ENCODE measurements around the gene TTYH3.
A peak's percentile ranks its signal among the peaks of the same experiment; 100 is the strongest.

The TTYH3 gene

GRCh38 chr7:2708547-2709310, 76.9 kb downstream of the TTYH3 start:
- H3K4me3 ChIP-seq (replicated peaks; ENCODE audit: low read depth, low read length), result no peak overlapping the region
- no peak for TF ChIP-seq CTCF (IDR thresholded peaks at IDR 0.05; ENCODE audit: low read depth, low read length, missing control alignments)
- no peak for DNase-seq (ENCODE audit: extremely low read depth, low read depth)

- peak; percentile 87 for TF ChIP-seq CTCF (IDR thresholded peaks at IDR 0.05; ENCODE audit: low read depth, low read length, missing control alignments)
- no peak for DNase-seq (ENCODE audit: extremely low read depth, low read depth)
These were observed 77.9 kb downstream of the TTYH3 start for GRCh38 chr7:2709553-2710285.

GRCh38 chr7:2710286-2710655, 78.5 kb downstream of the TTYH3 start:
- no peak for TF ChIP-seq CTCF (IDR thresholded peaks at IDR 0.05; ENCODE audit: low read depth, low read length, missing control alignments)
- H3K4me3 ChIP-seq (replicated peaks; ENCODE audit: low read depth, low read length), result no peak overlapping the region
- DNase-seq (ENCODE audit: extremely low read depth, low read depth), result no peak

More at GRCh38 chr7:2709553-2710285, 77.9 kb downstream of the TTYH3 start:
- no peak overlapping the region for H3K4me3 ChIP-seq (replicated peaks; ENCODE audit: low read depth, low read length)

- H3K4me3 ChIP-seq (replicated peaks; ENCODE audit: low read depth, low read length), result no peak overlapping the region
- DNase-seq (ENCODE audit: extremely low read depth, low read depth), result no peak
- TF ChIP-seq CTCF (IDR thresholded peaks at IDR 0.05; ENCODE audit: low read depth, low read length, missing control alignments), result no peak
These were observed 79.2 kb downstream of the TTYH3 start for GRCh38 chr7:2710901-2711551.

- DNase-seq (ENCODE audit: extremely low read depth, low read depth), result no peak
- no peak overlapping the region for H3K4me3 ChIP-seq (replicated peaks; ENCODE audit: low read depth, low read length)
- no peak for TF ChIP-seq CTCF (IDR thresholded peaks at IDR 0.05; ENCODE audit: low read depth, low read length, missing control alignments)
These were observed 80.3 kb downstream of the TTYH3 start for GRCh38 chr7:2711895-2712675.

- H3K4me3 ChIP-seq (replicated peaks; ENCODE audit: low read depth, low read length), result no peak overlapping the region
- DNase-seq (ENCODE audit: extremely low read depth, low read depth), result no peak
These were observed 81.6 kb downstream of the TTYH3 start for GRCh38 chr7:2713370-2713769.

More at GRCh38 chr7:2713370-2713769, 81.6 kb downstream of the TTYH3 start:
- no peak for TF ChIP-seq CTCF (IDR thresholded peaks at IDR 0.05; ENCODE audit: low read depth, low read length, missing control alignments)

All from HFF-Myc (cell line).